ENCODE measurements around the gene TMX1.
"Not testable (repeated sequence)": the region's sequence is repeated elsewhere in the genome, so short reads cannot be mapped to it uniquely, and the experiment has no call there.

The TMX1 gene

GRCh38 chr14:51239813-51240803 is at the start of gene TMX1:
TSS of gene TMX1 (plus strand) at chr14:51240247. CDS start at chr14:51240293, 46 bp downstream.
- DNase-seq, result peak; percentile 83 to 88

- DNase-seq, result no peak
Measured at GRCh38 chr14:51201890-51202289, 38.2 kb upstream of the TMX1 start.

GRCh38 chr14:51202914-51203665 is 37.0 kb upstream of the TMX1 start:
- no peak for DNase-seq

GRCh38 chr14:51203881-51204280 is 36.2 kb upstream of the TMX1 start:
- DNase-seq, result no peak

- DNase-seq, result no peak
Measured at GRCh38 chr14:51205486-51205885, 34.6 kb upstream of the TMX1 start.

- DNase-seq, result no peak
Measured at GRCh38 chr14:51206462-51206861, 33.6 kb upstream of the TMX1 start.

GRCh38 chr14:51207621-51208020 is 32.4 kb upstream of the TMX1 start:
- DNase-seq, result no peak

GRCh38 chr14:51208982-51209381 is 31.1 kb upstream of the TMX1 start:
- DNase-seq, result no peak

- no peak for DNase-seq
Measured at GRCh38 chr14:51209457-51209856, 30.6 kb upstream of the TMX1 start.

- no peak for DNase-seq
Measured at GRCh38 chr14:51210594-51210993, 29.5 kb upstream of the TMX1 start.

- DNase-seq, result no peak
Measured at GRCh38 chr14:51211149-51211548, 28.9 kb upstream of the TMX1 start.

GRCh38 chr14:51216602-51217001 is 23.4 kb upstream of the TMX1 start:
- no peak for DNase-seq

- no peak for DNase-seq
Measured at GRCh38 chr14:51219473-51220448, 20.3 kb upstream of the TMX1 start.

GRCh38 chr14:51223463-51223862 is 16.6 kb upstream of the TMX1 start:
- DNase-seq, result not testable (repeated sequence)

GRCh38 chr14:51224551-51224950 is 15.5 kb upstream of the TMX1 start:
- no peak for DNase-seq

- DNase-seq, result no peak
Measured at GRCh38 chr14:51225751-51226150, 14.3 kb upstream of the TMX1 start.

GRCh38 chr14:51228391-51228790 is 11.7 kb upstream of the TMX1 start:
- DNase-seq, result no peak

- DNase-seq, result no peak
Measured at GRCh38 chr14:51228890-51229289, 11.2 kb upstream of the TMX1 start.

GRCh38 chr14:51236314-51236713 is 3.7 kb upstream of the TMX1 start:
- no peak for DNase-seq

GRCh38 chr14:51240804-51241380 is 845 bp downstream of the TMX1 start:
- DNase-seq, result no peak

GRCh38 chr14:51242545-51243490 is 2.8 kb downstream of the TMX1 start:
- DNase-seq, result no peak
